ENCODE measurements around the gene CTSS.
A peak's percentile ranks its signal among the peaks of the same experiment; 100 is the strongest.

CTSS gene

DNA sequence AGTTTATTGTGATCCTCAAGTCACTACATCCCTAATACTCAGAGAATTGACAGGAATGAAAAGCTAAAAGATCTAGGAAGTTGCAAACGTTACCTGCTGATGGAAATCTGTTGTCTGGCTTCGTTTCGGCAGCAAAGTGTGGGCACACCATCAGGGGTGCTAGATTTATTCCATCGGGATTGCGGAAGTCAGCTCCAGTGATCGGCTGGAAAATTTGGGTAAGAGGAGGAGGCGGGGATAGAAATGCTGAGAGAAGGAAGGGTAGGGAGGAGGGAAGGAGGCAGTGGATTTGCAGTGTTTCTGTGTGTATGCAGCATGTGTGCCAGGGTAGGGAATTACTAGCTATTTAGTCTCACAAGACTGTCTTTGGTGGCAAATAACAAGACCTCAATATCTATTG lies 42.5 kb upstream of the CTSS start, which contains the start of gene CTSK:
CTSK (minus strand) TSS at position 140 of the 400 bp plus-strand sequence. CDS start 1,455 bp downstream, outside the sequence.
- 0 out of 2 replicates have a peak, but pooled peaks have one; percentile 34 for TF ChIP-seq POLR2AphosphoS5 (IDR thresholded peaks at IDR 0.05; ENCODE audit: low read depth, low read length)
- TF ChIP-seq, protein P1, sequence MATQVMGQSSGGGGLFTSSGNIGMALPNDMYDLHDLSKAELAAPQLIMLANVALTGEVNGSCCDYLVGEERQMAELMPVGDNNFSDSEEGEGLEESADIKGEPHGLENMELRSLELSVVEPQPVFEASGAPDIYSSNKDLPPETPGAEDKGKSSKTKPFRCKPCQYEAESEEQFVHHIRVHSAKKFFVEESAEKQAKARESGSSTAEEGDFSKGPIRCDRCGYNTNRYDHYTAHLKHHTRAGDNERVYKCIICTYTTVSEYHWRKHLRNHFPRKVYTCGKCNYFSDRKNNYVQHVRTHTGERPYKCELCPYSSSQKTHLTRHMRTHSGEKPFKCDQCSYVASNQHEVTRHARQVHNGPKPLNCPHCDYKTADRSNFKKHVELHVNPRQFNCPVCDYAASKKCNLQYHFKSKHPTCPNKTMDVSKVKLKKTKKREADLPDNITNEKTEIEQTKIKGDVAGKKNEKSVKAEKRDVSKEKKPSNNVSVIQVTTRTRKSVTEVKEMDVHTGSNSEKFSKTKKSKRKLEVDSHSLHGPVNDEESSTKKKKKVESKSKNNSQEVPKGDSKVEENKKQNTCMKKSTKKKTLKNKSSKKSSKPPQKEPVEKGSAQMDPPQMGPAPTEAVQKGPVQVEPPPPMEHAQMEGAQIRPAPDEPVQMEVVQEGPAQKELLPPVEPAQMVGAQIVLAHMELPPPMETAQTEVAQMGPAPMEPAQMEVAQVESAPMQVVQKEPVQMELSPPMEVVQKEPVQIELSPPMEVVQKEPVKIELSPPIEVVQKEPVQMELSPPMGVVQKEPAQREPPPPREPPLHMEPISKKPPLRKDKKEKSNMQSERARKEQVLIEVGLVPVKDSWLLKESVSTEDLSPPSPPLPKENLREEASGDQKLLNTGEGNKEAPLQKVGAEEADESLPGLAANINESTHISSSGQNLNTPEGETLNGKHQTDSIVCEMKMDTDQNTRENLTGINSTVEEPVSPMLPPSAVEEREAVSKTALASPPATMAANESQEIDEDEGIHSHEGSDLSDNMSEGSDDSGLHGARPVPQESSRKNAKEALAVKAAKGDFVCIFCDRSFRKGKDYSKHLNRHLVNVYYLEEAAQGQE (IDR thresholded peaks at IDR 0.05; ENCODE audit: insufficient read depth in 1 of 2, low read depth in 2 of 2, low read length in 2 of 2): no peak

DNA sequence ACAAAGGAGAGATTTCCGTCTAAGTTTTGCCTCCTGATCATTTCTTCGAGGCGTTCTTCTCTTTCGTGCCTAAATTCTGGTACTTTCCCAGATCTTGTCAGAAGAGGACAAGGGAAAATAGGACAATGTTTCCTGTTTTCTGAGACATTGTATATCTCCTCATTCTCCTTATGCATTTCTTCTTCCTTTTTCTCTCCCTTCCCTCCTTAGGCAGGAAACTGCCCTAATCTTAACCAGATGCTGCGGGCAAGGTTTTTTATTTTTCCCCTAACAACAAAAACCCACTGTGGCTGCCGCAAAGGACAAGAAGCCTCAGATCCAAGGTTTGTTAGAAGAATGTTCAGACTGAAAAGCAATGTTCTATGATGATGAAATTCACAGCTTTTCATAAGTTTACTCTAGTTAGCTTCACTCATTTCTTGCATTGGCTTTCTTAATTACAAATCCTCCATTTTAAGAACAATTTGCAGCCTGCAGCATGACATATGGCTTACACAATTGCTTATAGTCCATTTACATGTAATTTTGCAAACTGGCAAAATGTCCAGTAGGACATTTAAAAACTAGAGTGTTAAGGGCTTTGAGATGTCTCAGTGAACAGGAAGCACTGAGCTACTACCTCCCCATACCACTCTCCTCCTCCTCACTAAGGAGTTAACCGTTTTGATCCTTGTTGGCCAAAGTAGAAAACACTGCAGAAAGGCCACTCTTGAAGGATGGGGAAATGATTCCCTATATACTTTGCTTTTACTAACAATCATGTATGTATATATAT lies 41.9 kb upstream of the CTSS start:
- TF ChIP-seq, protein P1 (IDR thresholded peaks at IDR 0.05; ENCODE audit: insufficient read depth in 1 of 2, low read depth in 2 of 2, low read length in 2 of 2): no peak
- TF ChIP-seq TAF1 (IDR thresholded peaks at IDR 0.05; ENCODE audit: borderline replicate concordance, insufficient read depth, low read length) (no peak), FOXP2 (optimal IDR thresholded peaks at IDR 0.05; ENCODE audit: borderline replicate concordance, extremely low read depth, extremely low read length, insufficient read depth) (no peak), POLR2AphosphoS5 (IDR thresholded peaks at IDR 0.05; ENCODE audit: low read depth, low read length) (no peak), SIN3A (IDR thresholded peaks at IDR 0.05; ENCODE audit: borderline replicate concordance, insufficient read depth, low read length) (no peak)

DNA sequence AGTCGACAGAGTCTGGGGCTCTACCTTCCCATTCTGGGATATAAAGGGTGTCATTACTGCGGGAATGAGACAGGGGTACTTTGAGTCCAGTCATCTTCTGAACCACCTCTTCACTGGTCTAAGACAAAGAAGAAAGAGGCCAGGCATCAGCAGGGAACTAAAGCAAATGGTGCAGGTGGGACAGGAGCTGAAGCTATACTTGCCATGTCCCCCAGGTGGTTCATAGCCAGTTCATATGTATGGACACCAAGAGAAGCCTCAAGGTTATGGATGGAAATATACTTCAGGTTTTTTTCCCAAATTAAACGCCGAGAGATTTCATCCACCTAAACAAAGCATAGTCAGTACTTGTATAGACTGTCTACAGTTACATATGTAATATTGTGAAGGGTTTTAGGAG lies 40.3 kb upstream of the CTSS start:
- TF ChIP-seq FOXP2 (optimal IDR thresholded peaks at IDR 0.05; ENCODE audit: borderline replicate concordance, extremely low read depth, extremely low read length, insufficient read depth) (no peak), TAF1 (IDR thresholded peaks at IDR 0.05; ENCODE audit: borderline replicate concordance, insufficient read depth, low read length) (no peak), SIN3A (IDR thresholded peaks at IDR 0.05; ENCODE audit: borderline replicate concordance, insufficient read depth, low read length) (no peak)
- TF ChIP-seq, protein P1 (IDR thresholded peaks at IDR 0.05; ENCODE audit: insufficient read depth in 1 of 2, low read depth in 2 of 2, low read length in 2 of 2): no peak

DNA sequence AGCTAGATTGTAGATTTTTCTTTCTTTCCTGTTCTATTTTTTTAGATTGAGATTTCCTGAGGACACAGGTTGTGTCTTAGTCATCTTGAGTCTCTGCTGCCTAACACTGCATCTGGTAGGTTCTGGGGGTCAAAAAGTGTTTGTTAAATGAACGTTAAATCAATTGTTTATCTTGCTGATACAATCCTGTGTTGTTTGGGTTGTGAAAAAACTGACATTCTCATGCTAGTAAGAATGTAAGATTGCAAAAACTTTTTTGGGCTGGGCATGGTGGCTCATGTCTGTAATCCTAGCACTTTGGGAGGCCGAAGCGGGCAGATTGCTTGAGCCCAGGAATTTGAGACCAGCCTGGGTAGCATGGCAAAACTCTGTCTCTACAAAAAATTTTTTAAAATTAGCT lies 39.1 kb upstream of the CTSS start:
- TF ChIP-seq FOXP2 (optimal IDR thresholded peaks at IDR 0.05; ENCODE audit: borderline replicate concordance, extremely low read depth, extremely low read length, insufficient read depth) (no peak), POLR2AphosphoS5 (IDR thresholded peaks at IDR 0.05; ENCODE audit: low read depth, low read length) (no peak), TAF1 (IDR thresholded peaks at IDR 0.05; ENCODE audit: borderline replicate concordance, insufficient read depth, low read length) (no peak), SIN3A (IDR thresholded peaks at IDR 0.05; ENCODE audit: borderline replicate concordance, insufficient read depth, low read length) (no peak)
- TF ChIP-seq, protein P1 (IDR thresholded peaks at IDR 0.05; ENCODE audit: insufficient read depth in 1 of 2, low read depth in 2 of 2, low read length in 2 of 2): no peak

Data from PFSK-1 (cell line).